HEK293 (cell line): ENCODE data around the gene HOXD11.

Experiments
- CTCF ChIA-PET: fragments of 350-600 bp; formaldehyde crosslinking; extraction: SDS; loops from one replicate; lab custom pipeline; 2021; ENCODE audit warnings: antibody characterized with exemption; lab: Yijun Ruan, JAX
- POLR2A ChIA-PET: fragments of 300-600 bp; formaldehyde crosslinking; extraction: SDS; loops from one replicate; lab custom pipeline; 2020; ENCODE audit warnings: antibody characterized with exemption, inconsistent platforms; lab: Yijun Ruan, JAX
- H3K27ac ChIP-seq: fragments of 200-500 bp; sonication (Bioruptor generic); 2 replicates; pipeline ENCODE4 v1.5.1; 2014; ENCODE audit warnings: low read depth, low read length, control low read depth, inconsistent platforms; ENCODE audit errors: extremely low read depth
- H3K36me3 ChIP-seq, 2 experiments: fragments of 200-500 bp in 1 of 2; sonication (Bioruptor generic) in 1 of 2; 1 replicate in 1 of 2; 2 replicates in 1 of 2; pipeline ENCODE4 v1.5.1; 2014 to 2017; ENCODE audit warnings: inconsistent platforms in 2 of 2, low read length in 2 of 2; ENCODE audit not compliant: control insufficient read depth in 2 of 2, insufficient read depth in 1 of 2
- H3K4me1 ChIP-seq: fragments of 200-500 bp; sonication (Bioruptor generic); 2 replicates; pipeline ENCODE4 v1.5.1; 2014; ENCODE audit warnings: mild to moderate bottlenecking, low read length, inconsistent platforms; ENCODE audit not compliant: control insufficient read depth, insufficient read depth
- H3K4me3 ChIP-seq: 2 replicates; pipeline ENCODE4 v1.5.1; 2011; ENCODE audit warnings: low read depth, mild to moderate bottlenecking, control low read depth, low read length, moderate library complexity
- H3K9me3 ChIP-seq: fragments of 200-500 bp; sonication (Bioruptor generic); 2 replicates; pipeline ENCODE4 v1.5.1; 2014; ENCODE audit warnings: low read depth, low read length, inconsistent platforms; ENCODE audit not compliant: control insufficient read depth, insufficient read depth
- BCL6B ChIP-seq: fragments of 450-650 bp; formaldehyde crosslinking; IDR thresholded peaks from 2 replicates; pipeline ENCODE4 v1.5.1; 2017; ENCODE audit warnings: missing biosample characterization, missing genetic modification characterization
- KLF8 ChIP-seq: fragments of 450-650 bp; formaldehyde crosslinking; IDR thresholded peaks from 2 replicates; pipeline ENCODE4 v1.5.1; 2016; ENCODE audit warnings: missing biosample characterization, missing genetic modification characterization
- OVOL3 ChIP-seq: fragments of 450-650 bp; formaldehyde crosslinking; IDR thresholded peaks from 2 replicates; pipeline ENCODE4 v1.5.1; 2016; ENCODE audit warnings: missing biosample characterization, missing genetic modification characterization
- PRDM10 ChIP-seq: fragments of 450-650 bp; formaldehyde crosslinking; IDR thresholded peaks from 2 replicates; pipeline ENCODE4 v1.5.1; 2016; ENCODE audit warnings: missing biosample characterization, missing genetic modification characterization
- WT1 ChIP-seq: fragments of 450-650 bp; formaldehyde crosslinking; IDR thresholded peaks from 2 replicates; pipeline ENCODE4 v1.5.1; 2016; ENCODE audit warnings: missing biosample characterization, missing genetic modification characterization
- ZBTB11 ChIP-seq: fragments of 450-650 bp; formaldehyde crosslinking; conservative IDR thresholded peaks from 2 replicates; pipeline ENCODE4 v1.5.1; 2016; ENCODE audit warnings: low read depth, missing biosample characterization, missing genetic modification characterization
- ZBTB20 ChIP-seq: fragments of 450-650 bp; formaldehyde crosslinking; IDR thresholded peaks from 2 replicates; pipeline ENCODE4 v1.5.1; 2016; ENCODE audit warnings: missing biosample characterization, missing genetic modification characterization
- ZBTB49 ChIP-seq: fragments of 450-650 bp; formaldehyde crosslinking; IDR thresholded peaks from 2 replicates; pipeline ENCODE4 v1.5.1; 2016; ENCODE audit warnings: missing biosample characterization, missing genetic modification characterization, low read depth
- ZNF214 ChIP-seq: fragments of 450-650 bp; formaldehyde crosslinking; IDR thresholded peaks from 2 replicates; pipeline ENCODE4 v1.5.1; 2017; ENCODE audit warnings: missing biosample characterization, mild to moderate bottlenecking, missing genetic modification characterization, borderline replicate concordance
- ZNF280D ChIP-seq: fragments of 450-650 bp; formaldehyde crosslinking; IDR thresholded peaks from 2 replicates; pipeline ENCODE4 v1.5.1; 2016; ENCODE audit warnings: missing biosample characterization, missing genetic modification characterization
- ZNF521 ChIP-seq: fragments of 450-650 bp; formaldehyde crosslinking; IDR thresholded peaks from 2 replicates; pipeline ENCODE4 v1.5.1; 2017; ENCODE audit warnings: missing biosample characterization, mild to moderate bottlenecking, missing genetic modification characterization
- ZNF544 ChIP-seq: fragments of 450-650 bp; formaldehyde crosslinking; IDR thresholded peaks from 2 replicates; pipeline ENCODE4 v1.5.0; 2017; ENCODE audit warnings: missing biosample characterization, missing genetic modification characterization
- ZNF843 ChIP-seq: fragments of 450-650 bp; formaldehyde crosslinking; IDR thresholded peaks from 2 replicates; pipeline ENCODE4 v1.5.1; 2016; ENCODE audit warnings: missing biosample characterization, missing genetic modification characterization
- ZSCAN16 ChIP-seq: fragments of 450-650 bp; formaldehyde crosslinking; IDR thresholded peaks from 2 replicates; pipeline ENCODE4 v1.5.1; 2016; ENCODE audit warnings: missing biosample characterization, missing genetic modification characterization
- ZSCAN30 ChIP-seq: fragments of 450-650 bp; IDR thresholded peaks from 2 replicates; pipeline ENCODE4 v1.5.1; 2018; ENCODE audit warnings: missing biosample characterization, mild to moderate bottlenecking, missing genetic modification characterization, moderate library complexity

The HOXD11 gene

GRCh38 chr2:176101216-176101830 lies 5.8 kb upstream of the HOXD11 start:
- TF ChIP-seq ZNF280D (no peak), WT1 (tag by site-specific recombination) (peak; percentile 68)
- TF ChIP-seq, all 188 proteins: peak for 1
- Histone ChIP-seq H3K4me1 (peaks cover 10% of the 10 kb centered on the region), H3K36me3 (no peaks in the 10 kb centered on the region), H3K27ac (peak overlapping the region; percentile 13; the same call in 1 of the 2 replicates), H3K4me3 (no peak overlapping the region), H3K9me3 (no peaks in the 10 kb centered on the region)
- POLR2A ChIA-PET = no interaction called here
- CTCF ChIA-PET = interaction anchor here (1.6 kb wide), 1 partner anchor 551 kb away, joined by 6 read pairs; no protein-coding TSS in a partner anchor

GRCh38 chr2:176101842-176102241 lies 5.2 kb upstream of the HOXD11 start:
- peaks cover 9% of the 10 kb centered on the region for H3K4me1 ChIP-seq
- no peaks in the 10 kb centered on the region for H3K9me3 ChIP-seq
- no peaks in the 10 kb centered on the region for H3K36me3 ChIP-seq
- H3K4me3 ChIP-seq = no peak overlapping the region
- H3K27ac ChIP-seq = peak overlapping the region; percentile 13; the same call in 1 of the 2 replicates
- TF ChIP-seq OVOL3 (tag by site-specific recombination) (no peak), ZBTB49 (tag by site-specific recombination) (no peak), BCL6B (tag by site-specific recombination) (no peak), ZNF544 (no peak), ZNF843 (no peak), ZSCAN30 (tag by site-specific recombination) (no peak), ZNF521 (no peak), ZBTB11 (tag by site-specific recombination) (no peak), KLF8 (tag by site-specific recombination) (no peak), ZNF214 (tag by site-specific recombination) (no peak), ZBTB20 (no peak), ZSCAN16 (0 out of 2 replicates have a peak, but pooled peaks have one; percentile 35), PRDM10 (tag by site-specific recombination) (peak; percentile 69)
- ChIA-PET POLR2A (no interaction called here), CTCF (interaction anchor here (1.3 to 1.6 kb wide), 2 partner anchors 25 to 551 kb away, joined by 4 to 6 read pairs; no protein-coding TSS in a partner anchor)
